Body of pancreas (tissue), 4 donors: ENCODE measurements around the gene UBE2G2. TPM values are rescaled to one million over a fixed set of nuclear protein-coding genes. Genes with fewer than 3 reads are reported as not detected.

ENCODE experiments used
- ATAC-seq: fragments of 150-250 bp; one replicate; pipeline ENCODE4 v1.9.1; 2016
- DNase-seq, 4 donors: peaks; one replicate each; pipeline ENCODE4 v3.0.0-alpha.2; 2019
- H3K27ac ChIP-seq, 4 donors: fragments of 200-600 bp; sonication (generic); 1 replicate in 3 of 4; 2 replicates in 1 of 4; pipeline versions ENCODE4 v1.5.1 to v1.6.1; 2016 to 2019; ENCODE audit warnings: mild to moderate bottlenecking in 1 of 4, mixed read lengths in 1 of 4, moderate library complexity in 1 of 4
- H3K27me3 ChIP-seq, 2 donors: fragments of 200-600 bp; sonication (generic); one replicate each; pipeline ENCODE4 v1.6.0; 2016; ENCODE audit warnings: mild to moderate bottlenecking in 1 of 2
- H3K36me3 ChIP-seq, 2 donors: fragments of 200-600 bp; sonication (generic); replicated peaks in 1 of 2; 2 replicates each; pipeline ENCODE4 v1.5.1; 2016; ENCODE audit warnings: low read depth in 2 of 2; ENCODE audit not compliant: insufficient read depth in 1 of 2
- H3K4me1 ChIP-seq: fragments of 200-600 bp; sonication (generic); one replicate; pipeline ENCODE4 v1.6.0; 2016
- H3K4me3 ChIP-seq, 2 donors: fragments of 200-600 bp; sonication (generic); 1 replicate in 1 of 2; 2 replicates in 1 of 2; pipeline ENCODE4 v1.5.1; 2016 to 2019
- H3K9me3 ChIP-seq, 3 donors: fragments of 200-600 bp; sonication (generic); 1 replicate in 2 of 3; 2 replicates in 1 of 3; pipeline ENCODE4 v1.5.1; 2016
- CTCF ChIP-seq, 7 experiments: fragments of 450-650 bp in 4 of 7; fragments of 200-600 bp in 3 of 7; sonication (generic) in 3 of 7; IDR thresholded peaks; one replicate each; pipeline ENCODE4 v1.5.1; 2016 to 2019; ENCODE audit warnings: antibody characterized with exemption in 7 of 7
- POLR2A ChIP-seq, 3 donors: fragments of 450-650 bp; IDR thresholded peaks; one replicate each; pipeline ENCODE4 v1.6.1; 2016; ENCODE audit warnings: antibody characterized with exemption in 3 of 3, mild to moderate bottlenecking in 2 of 3
- WGBS, 2 donors: methylation state at CpG; one replicate each; pipeline ENCODE4 v1.1.5; 2017; 5-methylcytosine and 5-hydroxymethylcytosine counted together
- intact Hi-C: fragments of 100-400 bp; cut with DNase I; formaldehyde crosslinking; loops from one replicate; pipeline ENCODE4 v1.15.1; 2023
- total RNA-seq, 2 donors: library from RNA; depleted of rRNA; stranded (reverse); fragments of >200 nt; gene quantifications; one replicate each; pipeline ENCODE4 v1.1.0, GENCODE V29; 2016

The UBE2G2 gene
- total RNA-seq, 2 donors from 2014 or later: 61.7 to 64.3 TPM

- no peak for TF ChIP-seq POLR2A (IDR thresholded peaks at IDR 0.05)
- no peak for TF ChIP-seq CTCF (IDR thresholded peaks at IDR 0.05)
- Histone ChIP-seq H3K27ac (no peak overlapping the region), H3K4me3 (no peak overlapping the region), H3K4me1 (no peaks in the 10 kb centered on the region), H3K36me3 (no peaks in the 10 kb centered on the region), H3K27me3 (peaks cover 0 to 11% of the 10 kb centered on the region in 2 donors), H3K9me3 (no peaks in the 10 kb centered on the region)
- DNase-seq (no peak), ATAC-seq (no peak)
- intact Hi-C loops: no loop called here
- WGBS, 2 donors: 60 to 83% methylated on average over 2 of the region's 2 CpGs
These were observed 81.5 kb downstream of the UBE2G2 start for GRCh38 chr21:44720170-44720569.

Other genes starting within 250 kb of the UBE2G2 start
- not detected for gene KRTAP10-3, start 243.0 kb downstream of the UBE2G2 start, total RNA-seq
- gene KRTAP10-4, start 228.1 kb downstream of the UBE2G2 start, total RNA-seq: not detected
- gene KRTAP10-5, start 221.2 kb downstream of the UBE2G2 start, total RNA-seq: not detected
- gene KRTAP10-6, start 209.3 kb downstream of the UBE2G2 start, total RNA-seq: not detected
- gene KRTAP10-7, start 201.2 kb downstream of the UBE2G2 start, total RNA-seq: not detected
- gene KRTAP10-8, start 189.7 kb downstream of the UBE2G2 start, total RNA-seq: not detected
- gene KRTAP10-9, start 174.7 kb downstream of the UBE2G2 start, total RNA-seq: not detected
- not detected for gene KRTAP10-10, start 164.5 kb downstream of the UBE2G2 start, total RNA-seq
- gene KRTAP10-11, start 155.4 kb downstream of the UBE2G2 start, total RNA-seq: not detected
- gene KRTAP12-4, start 147.2 kb downstream of the UBE2G2 start, total RNA-seq: not detected
- not detected for gene KRTAP12-3, start 143.9 kb downstream of the UBE2G2 start, total RNA-seq
- not detected for gene KRTAP12-2, start 134.9 kb downstream of the UBE2G2 start, total RNA-seq
- not detected for gene KRTAP12-1, start 119.7 kb downstream of the UBE2G2 start, total RNA-seq
- not detected for gene KRTAP10-12, start 104.6 kb downstream of the UBE2G2 start, total RNA-seq
- under 1 TPM in 1 of 2 donors, not detected in 1; 0.52 TPM for gene TSPEAR, start 90.2 kb downstream of the UBE2G2 start, total RNA-seq
- gene SUMO3, start 16.2 kb upstream of the UBE2G2 start, total RNA-seq: 10 to 100 TPM; 20.4 to 33.2 TPM
- 100 to 1,000 TPM in 1 of 2 donors, 10 to 100 TPM in 1; 71.5 to 106 TPM for gene PTTG1IP, start 71.9 kb upstream of the UBE2G2 start, total RNA-seq
- gene ITGB2, start 119.1 kb upstream of the UBE2G2 start, total RNA-seq: 10 to 100 TPM; 17.8 to 23.3 TPM
- 1 to 10 TPM; 5.6 to 9.3 TPM for gene SLX9, start 138.2 kb upstream of the UBE2G2 start, total RNA-seq